ENCODE measurements around the gene SLC22A3. TPM values are rescaled to one million over a fixed set of nuclear protein-coding genes. Genes with fewer than 3 reads are reported as not detected.

The SLC22A3 gene
- total RNA-seq, 2 experiments from 2014 or later, result not detected

DNA sequence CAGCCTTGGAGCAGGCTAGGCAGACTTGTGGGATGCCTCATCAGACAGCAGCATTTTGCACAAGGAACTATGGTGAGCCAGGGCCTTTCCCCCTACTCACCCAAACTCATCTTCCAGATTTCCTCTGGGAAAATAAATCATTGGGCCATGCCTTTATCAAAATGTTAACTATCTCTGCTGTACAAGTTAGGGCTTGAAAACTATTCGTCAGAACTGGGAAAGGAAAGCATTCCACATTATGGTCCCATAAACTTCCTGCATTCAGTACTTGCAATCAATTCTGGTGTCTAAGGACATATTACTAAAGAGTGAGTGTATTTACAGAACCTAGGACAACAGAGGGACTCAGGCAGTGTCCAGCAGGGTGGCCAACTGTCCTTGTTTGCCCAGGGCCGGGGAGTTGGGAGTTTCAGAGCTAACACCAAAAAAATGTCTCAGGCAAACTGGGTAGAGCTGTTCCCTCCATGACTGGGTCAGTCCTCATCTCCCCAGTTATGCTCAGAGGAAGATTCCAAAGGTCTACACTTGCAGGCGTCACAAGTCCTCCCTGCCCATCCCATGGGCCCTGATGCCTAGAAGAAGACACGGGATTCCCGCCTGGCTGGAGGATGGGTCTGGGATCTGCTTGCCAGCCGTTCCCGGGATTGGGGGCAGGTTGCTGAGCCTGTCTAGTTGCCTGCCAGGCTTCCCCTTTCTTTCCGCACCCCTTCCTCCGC is 72.2 kb downstream of the SLC22A3 start:
- H3K27ac ChIP-seq (ENCODE audit: low read depth, low read length, poor library complexity, severe bottlenecking), result no peak overlapping the region
- H3K36me3 ChIP-seq (ENCODE audit: insufficient read depth, low read length), result no peaks in the 10 kb centered on the region
- H2AFZ ChIP-seq (ENCODE audit: low read length), result no peak overlapping the region
- H3K4me3 ChIP-seq (ENCODE audit: low read depth, low read length, poor library complexity, severe bottlenecking), result no peak overlapping the region
- H4K20me1 ChIP-seq (ENCODE audit: insufficient read depth, low read length), result no peaks in the 10 kb centered on the region
- no peaks in the 10 kb centered on the region for H3K9me3 ChIP-seq (ENCODE audit: low read length)
- POLR2A ChIA-PET, result no interaction called here
- TF ChIP-seq, protein P1, sequence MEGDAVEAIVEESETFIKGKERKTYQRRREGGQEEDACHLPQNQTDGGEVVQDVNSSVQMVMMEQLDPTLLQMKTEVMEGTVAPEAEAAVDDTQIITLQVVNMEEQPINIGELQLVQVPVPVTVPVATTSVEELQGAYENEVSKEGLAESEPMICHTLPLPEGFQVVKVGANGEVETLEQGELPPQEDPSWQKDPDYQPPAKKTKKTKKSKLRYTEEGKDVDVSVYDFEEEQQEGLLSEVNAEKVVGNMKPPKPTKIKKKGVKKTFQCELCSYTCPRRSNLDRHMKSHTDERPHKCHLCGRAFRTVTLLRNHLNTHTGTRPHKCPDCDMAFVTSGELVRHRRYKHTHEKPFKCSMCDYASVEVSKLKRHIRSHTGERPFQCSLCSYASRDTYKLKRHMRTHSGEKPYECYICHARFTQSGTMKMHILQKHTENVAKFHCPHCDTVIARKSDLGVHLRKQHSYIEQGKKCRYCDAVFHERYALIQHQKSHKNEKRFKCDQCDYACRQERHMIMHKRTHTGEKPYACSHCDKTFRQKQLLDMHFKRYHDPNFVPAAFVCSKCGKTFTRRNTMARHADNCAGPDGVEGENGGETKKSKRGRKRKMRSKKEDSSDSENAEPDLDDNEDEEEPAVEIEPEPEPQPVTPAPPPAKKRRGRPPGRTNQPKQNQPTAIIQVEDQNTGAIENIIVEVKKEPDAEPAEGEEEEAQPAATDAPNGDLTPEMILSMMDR (conservative IDR thresholded peaks at IDR 0.05; ENCODE audit: low read length), result no peak
- TF ChIP-seq EZH2phosphoT487 (IDR thresholded peaks at IDR 0.05; ENCODE audit: borderline replicate concordance, low read depth, low read length), result no peak
- H3K4me1 ChIP-seq (ENCODE audit: insufficient read depth, low read length, poor library complexity, severe bottlenecking), result no peaks in the 10 kb centered on the region
- no TSS peak for BruUV-seq (replicated peaks)
- H3K9me2 ChIP-seq (ENCODE audit: insufficient read depth, low read length), result no peaks in the 10 kb centered on the region
- no peak for DNase-seq (ENCODE audit: low spot score)
- CTCF ChIA-PET (ENCODE audit: unreplicated experiment), result no interaction called here
- H3K4me2 ChIP-seq (ENCODE audit: low read length), result no peak overlapping the region
- no peaks in the 10 kb centered on the region for H3K79me2 ChIP-seq (ENCODE audit: insufficient read depth, low read depth, low read length)
- intact Hi-C loops (cut with micrococcal nuclease; ENCODE audit: unreplicated experiment), result no loop called here

DNA sequence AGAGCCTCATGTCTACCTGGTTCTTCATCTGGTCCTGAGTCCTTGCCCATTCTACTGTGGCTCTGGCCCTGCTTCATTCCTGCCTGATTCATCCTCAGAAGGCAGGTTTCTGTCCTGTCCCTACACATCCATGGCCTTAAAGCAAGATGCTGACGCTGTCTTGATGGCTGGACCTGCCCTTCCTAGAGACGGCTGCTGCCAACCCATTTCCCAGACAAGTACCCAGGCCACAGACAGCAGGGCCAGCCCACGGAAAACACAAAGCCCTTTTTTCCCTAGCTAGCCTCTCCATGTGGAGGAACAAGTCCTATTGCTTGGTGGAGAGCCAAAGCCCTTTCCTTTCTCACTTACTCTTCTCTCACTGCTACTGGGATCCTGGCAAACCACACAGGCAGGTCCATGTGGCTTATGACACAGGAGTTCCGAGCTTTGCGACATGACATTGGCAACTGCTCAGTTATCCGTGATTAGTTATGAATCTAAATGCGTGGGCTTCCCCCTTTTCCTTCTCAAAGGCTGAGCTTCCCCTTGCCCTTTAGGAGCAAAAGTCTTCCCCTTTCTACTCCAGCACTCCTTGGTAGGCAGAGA is 72.9 kb downstream of the SLC22A3 start:
- intact Hi-C loops (cut with micrococcal nuclease; ENCODE audit: unreplicated experiment), result no loop called here
- POLR2A ChIA-PET, result no interaction called here
- no peaks in the 10 kb centered on the region for H3K4me1 ChIP-seq (ENCODE audit: insufficient read depth, low read length, poor library complexity, severe bottlenecking)
- no peaks in the 10 kb centered on the region for H3K36me3 ChIP-seq (ENCODE audit: insufficient read depth, low read length)
- no peaks in the 10 kb centered on the region for H3K9me3 ChIP-seq (ENCODE audit: low read length)
- no peaks in the 10 kb centered on the region for H4K20me1 ChIP-seq (ENCODE audit: insufficient read depth, low read length)
- BruUV-seq (replicated peaks), result no TSS peak
- no peak overlapping the region for H3K4me2 ChIP-seq (ENCODE audit: low read length)
- H2AFZ ChIP-seq (ENCODE audit: low read length), result no peak overlapping the region
- TF ChIP-seq, protein P1 (conservative IDR thresholded peaks at IDR 0.05; ENCODE audit: low read length), result no peak
- TF ChIP-seq EZH2phosphoT487 (IDR thresholded peaks at IDR 0.05; ENCODE audit: borderline replicate concordance, low read depth, low read length), result no peak
- no peaks in the 10 kb centered on the region for H3K79me2 ChIP-seq (ENCODE audit: insufficient read depth, low read depth, low read length)
- no peaks in the 10 kb centered on the region for H3K9me2 ChIP-seq (ENCODE audit: insufficient read depth, low read length)
- no peak overlapping the region for H3K27ac ChIP-seq (ENCODE audit: low read depth, low read length, poor library complexity, severe bottlenecking)
- no peak for DNase-seq (ENCODE audit: low spot score)
- CTCF ChIA-PET (ENCODE audit: unreplicated experiment), result no interaction called here
- no peak overlapping the region for H3K4me3 ChIP-seq (ENCODE audit: low read depth, low read length, poor library complexity, severe bottlenecking)

GRCh38 chr6:160421854-160422253 is 73.7 kb downstream of the SLC22A3 start:
- intact Hi-C loops (cut with micrococcal nuclease; ENCODE audit: unreplicated experiment), result no loop called here
- BruUV-seq (replicated peaks), result no TSS peak
- Histone ChIP-seq H3K4me3 (ENCODE audit: low read depth, low read length, poor library complexity, severe bottlenecking) (no peak overlapping the region), H3K4me1 (ENCODE audit: insufficient read depth, low read length, poor library complexity, severe bottlenecking) (no peaks in the 10 kb centered on the region), H3K27ac (ENCODE audit: low read depth, low read length, poor library complexity, severe bottlenecking) (no peak overlapping the region), H3K9me2 (ENCODE audit: insufficient read depth, low read length) (no peaks in the 10 kb centered on the region), H3K4me2 (ENCODE audit: low read length) (no peak overlapping the region), H3K79me2 (ENCODE audit: insufficient read depth, low read depth, low read length) (no peaks in the 10 kb centered on the region), H3K9me3 (ENCODE audit: low read length) (no peaks in the 10 kb centered on the region), H4K20me1 (ENCODE audit: insufficient read depth, low read length) (no peaks in the 10 kb centered on the region), H3K36me3 (ENCODE audit: insufficient read depth, low read length) (no peaks in the 10 kb centered on the region), H2AFZ (ENCODE audit: low read length) (no peak overlapping the region)
- no peak for TF ChIP-seq EZH2phosphoT487 (IDR thresholded peaks at IDR 0.05; ENCODE audit: borderline replicate concordance, low read depth, low read length)
- TF ChIP-seq, protein P1 (conservative IDR thresholded peaks at IDR 0.05; ENCODE audit: low read length), result no peak
- CTCF ChIA-PET (ENCODE audit: unreplicated experiment), result no interaction called here
- POLR2A ChIA-PET, result no interaction called here
- no peak for DNase-seq (ENCODE audit: low spot score)

All from OCI-LY7 (cell line).